Mucosa of rectum (tissue), 2 donors: Measurements from ENCODE around the gene SMO.

ENCODE experiments used
- H3K27ac ChIP-seq, 2 donors: one replicate each; pipeline ENCODE4 v1.7.0; 2013; ENCODE audit warnings: inconsistent platforms in 2 of 2, low read depth in 2 of 2, low read length in 2 of 2
- H3K27me3 ChIP-seq, 2 donors: one replicate each; pipeline ENCODE4 v1.7.0; 2013; ENCODE audit warnings: low read length in 2 of 2; ENCODE audit not compliant: control insufficient read depth in 2 of 2, insufficient read depth in 2 of 2
- H3K36me3 ChIP-seq, 2 donors: one replicate each; pipeline ENCODE4 v1.7.0; 2013; ENCODE audit warnings: low read length in 2 of 2; ENCODE audit not compliant: control insufficient read depth in 2 of 2, insufficient read depth in 2 of 2
- H3K4me1 ChIP-seq, 2 donors: one replicate each; pipeline ENCODE4 v1.7.0; 2013; ENCODE audit warnings: low read length in 2 of 2, mild to moderate bottlenecking in 1 of 2; ENCODE audit not compliant: control insufficient read depth in 2 of 2, insufficient read depth in 2 of 2
- H3K4me3 ChIP-seq, 2 donors: one replicate each; pipeline ENCODE4 v1.7.0; 2013; ENCODE audit warnings: low read length in 2 of 2
- H3K9ac ChIP-seq, 2 donors: one replicate each; pipeline ENCODE4 v1.7.0; 2013; ENCODE audit warnings: low read length in 2 of 2, low read depth in 1 of 2, mild to moderate bottlenecking in 1 of 2
- H3K9me3 ChIP-seq, 2 donors: one replicate each; pipeline ENCODE4 v1.7.0; 2013; ENCODE audit warnings: low read length in 2 of 2; ENCODE audit not compliant: control insufficient read depth in 2 of 2
- donor health status: healthy.
- donor health status: Normal muscosa, but diverticular disease.

The SMO gene

DNA sequence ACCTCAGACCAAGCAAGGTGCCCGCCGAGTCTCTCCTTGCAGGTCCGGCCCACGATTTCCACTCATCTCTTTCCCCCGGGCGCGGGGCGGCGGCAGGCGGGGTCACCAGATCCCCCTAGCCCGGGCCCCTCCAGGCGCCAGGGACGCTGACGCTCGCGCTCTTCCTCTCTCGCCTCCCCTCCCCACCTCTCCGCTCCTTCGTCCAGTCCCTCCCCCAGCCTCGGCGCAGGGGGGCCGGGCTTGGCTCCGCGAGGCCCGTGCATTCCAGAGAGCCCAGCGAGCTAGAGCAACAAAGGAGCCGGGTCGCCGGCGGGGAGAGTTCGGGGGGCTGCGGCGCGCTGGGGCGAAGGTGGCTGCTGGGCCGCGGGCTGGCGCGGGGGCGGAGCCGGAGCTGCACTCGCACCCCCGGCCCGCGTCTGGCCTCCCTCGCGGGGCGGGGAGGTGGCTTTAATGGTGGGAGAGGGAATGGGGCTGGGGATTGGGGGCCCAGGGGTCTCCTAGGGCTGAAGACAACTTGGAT is at the start of gene SMO:
TSS of gene SMO (plus strand) at position 262 of the 520 bp plus-strand sequence. CDS start 519 bp downstream, outside the sequence.
- Histone ChIP-seq H3K9me3 (no peaks in the 10 kb centered on the region), H3K27me3 (peaks cover 14 to 21% of the 10 kb centered on the region in 2 donors), H3K4me3 (peak within 1 kb of the TSS; percentile 44 to 53), H3K27ac (no peak within 1 kb of the TSS), H3K4me1 (peaks cover 2 to 3% of the 10 kb centered on the region in 2 donors), H3K9ac (peak within 1 kb of the TSS in 1 of 2 donors; percentile 30), H3K36me3 (no peaks in the 10 kb centered on the region)

DNA sequence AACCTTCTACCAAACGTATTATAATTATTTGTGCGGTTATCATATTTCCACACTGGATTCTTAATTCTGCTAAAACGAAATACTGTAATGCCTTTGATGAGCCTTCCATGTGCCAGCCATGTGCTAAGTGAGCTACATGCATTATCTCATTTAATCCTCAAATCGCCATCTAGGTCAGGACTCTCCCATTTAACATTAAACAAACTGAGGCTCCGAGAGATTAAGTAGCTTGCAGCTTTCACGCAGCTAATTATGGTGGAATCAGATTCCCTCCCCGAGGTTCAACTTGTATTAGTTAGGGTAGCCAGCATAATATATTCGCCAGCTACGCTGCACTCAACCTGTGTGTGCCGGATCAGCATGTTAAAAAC is 44.7 kb upstream of the SMO start:
- no peak overlapping the region for H3K9ac ChIP-seq
- no peak overlapping the region for H3K27ac ChIP-seq
- no peaks in the 10 kb centered on the region for H3K9me3 ChIP-seq
- peak overlapping the region; percentile 67 to 76 for H3K4me3 ChIP-seq
- H3K4me1 ChIP-seq, result peaks cover 4 to 18% of the 10 kb centered on the region in 2 donors
- peaks cover 2 to 8% of the 10 kb centered on the region in 2 donors for H3K27me3 ChIP-seq
- H3K36me3 ChIP-seq, result no peaks in the 10 kb centered on the region

DNA sequence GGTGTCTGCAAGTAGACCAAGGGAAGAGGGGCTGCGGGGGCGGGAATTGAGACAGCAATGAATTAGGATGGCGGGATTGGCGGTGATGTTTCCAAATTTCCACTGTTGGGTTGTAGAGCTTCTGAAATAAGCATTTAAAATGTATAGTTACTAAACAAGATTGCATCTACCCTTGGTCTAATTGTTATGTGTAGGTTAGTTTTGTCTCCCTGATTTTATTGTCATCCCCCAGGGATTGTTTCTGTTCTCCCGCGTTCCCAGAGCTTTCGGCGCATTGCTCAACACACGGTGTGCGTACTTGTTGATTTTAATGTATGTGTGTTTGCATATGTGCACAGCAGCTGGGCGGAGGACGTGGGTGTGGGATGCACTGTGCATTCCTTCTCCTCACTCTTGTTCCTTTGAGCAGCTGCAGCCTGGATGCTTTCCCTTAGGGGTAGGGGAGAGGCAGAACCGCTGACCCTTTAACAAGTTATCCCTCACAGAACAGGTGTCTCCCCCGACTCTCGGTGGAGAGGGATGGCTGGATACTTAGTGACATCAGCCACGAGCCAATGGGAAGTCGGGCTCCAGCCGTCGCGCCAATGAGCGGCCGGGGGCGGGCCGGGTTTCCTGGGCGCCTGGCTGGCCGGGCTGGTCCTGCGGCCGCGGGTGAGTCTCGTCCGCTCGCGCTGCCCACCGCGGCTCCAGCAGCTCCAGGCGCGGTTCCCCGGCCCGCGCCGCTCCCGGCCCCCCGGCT is 44.2 kb upstream of the SMO start, which contains the start of gene TSPAN33:
TSS of gene TSPAN33 (plus strand) at position 613 of the 739 bp plus-strand sequence. CDS start 274 bp downstream, outside the sequence.
- Histone ChIP-seq H3K27me3 (peaks cover 2 to 8% of the 10 kb centered on the region in 2 donors), H3K4me1 (peaks cover 4 to 18% of the 10 kb centered on the region in 2 donors), H3K27ac (peak within 1 kb of the TSS in 1 of 2 donors; percentile 26), H3K9me3 (no peaks in the 10 kb centered on the region), H3K9ac (peak within 1 kb of the TSS; percentile 14 to 49), H3K4me3 (peak within 1 kb of the TSS; percentile 67 to 76), H3K36me3 (no peaks in the 10 kb centered on the region)

DNA sequence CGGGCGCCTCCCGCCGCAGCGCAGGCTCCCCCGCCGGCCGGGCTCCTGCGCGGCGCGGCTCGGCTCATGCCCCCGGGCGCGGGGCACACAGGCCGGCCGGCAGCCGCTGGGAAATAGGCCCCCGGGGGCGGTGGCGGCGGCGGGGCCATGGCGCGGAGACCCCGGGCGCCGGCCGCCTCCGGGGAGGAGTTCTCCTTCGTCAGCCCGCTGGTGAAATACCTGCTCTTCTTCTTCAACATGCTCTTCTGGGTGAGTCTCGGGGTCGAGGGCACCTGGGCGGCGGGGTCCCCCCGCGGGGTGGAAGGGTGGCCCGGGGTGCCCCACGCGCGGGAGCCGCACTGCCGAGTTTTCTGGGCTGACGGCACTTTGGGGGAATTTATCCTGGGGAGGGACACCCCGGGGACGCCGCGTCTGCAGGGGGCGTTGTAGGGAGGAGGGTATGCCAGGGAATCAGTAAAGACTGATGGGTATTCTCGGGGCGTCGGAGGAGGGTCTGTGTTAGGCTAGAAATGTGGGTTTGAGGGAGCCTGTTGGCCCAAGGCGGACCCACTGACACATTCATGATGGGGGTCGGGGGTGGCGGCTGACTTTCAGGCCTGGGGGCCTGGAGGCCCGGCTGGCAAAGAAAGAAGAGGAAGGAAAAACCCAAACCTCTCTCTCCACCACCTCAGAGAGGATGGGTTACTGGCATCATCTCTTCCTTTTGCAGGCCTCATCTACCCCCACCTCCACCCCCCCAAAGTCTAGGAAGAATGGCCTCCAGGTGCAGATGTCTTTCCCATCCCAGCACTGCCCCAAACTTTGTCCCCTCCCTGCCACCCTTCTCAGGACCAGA is 43.4 kb upstream of the SMO start:
- Histone ChIP-seq H3K36me3 (no peaks in the 10 kb centered on the region), H3K9ac (peak overlapping the region; percentile 14 to 49), H3K4me1 (peaks cover 6 to 18% of the 10 kb centered on the region in 2 donors), H3K27ac (peak overlapping the region in 1 of 2 donors; percentile 23), H3K9me3 (no peaks in the 10 kb centered on the region), H3K4me3 (peak overlapping the region; percentile 59 to 67), H3K27me3 (peaks cover 2 to 8% of the 10 kb centered on the region in 2 donors)

DNA sequence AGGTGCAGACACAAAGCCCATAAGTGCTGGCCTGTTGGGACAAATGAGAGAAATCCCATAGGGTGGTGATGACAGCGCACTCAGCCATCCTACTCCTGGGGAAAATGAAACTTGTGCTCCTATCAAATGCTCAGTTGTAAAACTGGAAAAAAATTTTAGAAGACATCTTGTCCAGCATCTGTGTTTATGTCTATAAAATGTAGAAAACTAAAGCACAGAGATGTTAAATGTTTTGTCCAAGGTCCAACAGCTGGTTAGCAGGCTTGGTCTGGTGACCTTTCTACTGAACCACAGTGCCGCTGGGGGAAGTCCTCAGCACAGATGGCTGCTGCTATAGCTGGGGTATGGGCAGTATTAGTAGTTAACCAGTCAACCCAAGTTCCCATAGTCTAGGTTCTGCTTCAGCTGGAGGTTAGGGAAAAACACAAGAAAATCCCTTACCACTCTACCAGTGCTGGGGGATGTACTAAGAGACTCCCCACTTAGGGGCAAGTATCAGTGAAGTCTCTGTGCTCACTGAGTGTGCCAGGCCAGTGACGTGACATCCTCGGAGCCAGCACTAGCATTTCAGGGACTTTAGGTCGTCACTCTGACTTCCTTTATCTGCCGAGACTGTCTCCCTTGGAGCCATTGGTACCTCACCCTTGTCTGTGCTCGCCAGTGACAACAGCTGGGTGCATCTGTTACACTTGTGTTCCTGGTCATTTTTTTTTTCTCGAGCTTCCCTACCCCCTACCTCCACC is 42.0 kb upstream of the SMO start:
- Histone ChIP-seq H3K27me3 (peaks cover 2 to 8% of the 10 kb centered on the region in 2 donors), H3K27ac (peak overlapping the region; percentile 23 to 52), H3K9me3 (no peaks in the 10 kb centered on the region), H3K4me1 (peaks cover 6 to 18% of the 10 kb centered on the region in 2 donors), H3K36me3 (no peaks in the 10 kb centered on the region), H3K4me3 (peak overlapping the region in 1 of 2 donors; percentile 59), H3K9ac (no peak overlapping the region)

DNA sequence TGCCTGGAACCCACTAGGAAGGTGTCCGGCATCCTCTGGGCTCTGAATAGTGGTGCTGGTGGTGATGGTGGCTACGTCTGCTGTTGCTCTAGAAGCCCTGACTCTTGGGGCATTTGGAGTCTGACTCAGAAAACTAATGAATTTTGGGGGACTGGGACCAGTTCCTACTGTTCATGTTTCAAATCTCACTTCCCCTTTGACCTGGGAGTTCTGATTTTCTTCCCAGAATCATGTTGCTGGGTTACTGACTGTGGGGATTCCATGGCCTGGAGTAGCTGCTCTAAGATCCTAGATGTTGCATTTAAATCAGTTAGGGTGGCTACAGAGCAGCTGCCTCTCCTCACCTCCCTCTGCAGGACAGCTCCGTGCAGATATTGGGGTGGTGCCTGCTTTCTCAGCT is 40.7 kb upstream of the SMO start:
- H3K4me3 ChIP-seq, result no peak overlapping the region
- H3K36me3 ChIP-seq, result no peaks in the 10 kb centered on the region
- peaks cover 6 to 18% of the 10 kb centered on the region in 2 donors for H3K4me1 ChIP-seq
- no peak overlapping the region for H3K27ac ChIP-seq
- H3K9ac ChIP-seq, result no peak overlapping the region
- peaks cover 2 to 8% of the 10 kb centered on the region in 2 donors for H3K27me3 ChIP-seq
- no peaks in the 10 kb centered on the region for H3K9me3 ChIP-seq

DNA sequence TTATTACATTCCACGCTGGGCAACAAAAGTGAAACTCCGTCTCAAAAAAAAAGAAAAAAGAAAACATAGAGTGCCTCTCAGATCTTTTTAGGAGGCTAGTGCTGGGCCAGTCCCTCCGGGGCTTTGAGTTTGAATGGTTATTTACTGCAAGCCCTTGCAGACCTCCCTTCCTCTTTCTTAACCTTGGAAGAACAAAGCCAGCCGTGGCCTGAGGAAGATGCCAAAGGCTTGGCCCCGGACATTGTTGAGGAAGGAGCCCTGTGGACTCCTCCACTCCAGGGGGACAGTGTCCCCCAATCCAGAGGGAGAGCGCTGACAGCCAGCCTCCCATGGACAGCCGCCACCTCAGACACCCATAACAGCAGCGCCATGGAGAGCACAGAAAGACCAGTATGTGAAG is 38.9 kb upstream of the SMO start:
- H3K27me3 ChIP-seq, result no peaks in the 10 kb centered on the region
- no peak overlapping the region for H3K9ac ChIP-seq
- no peak overlapping the region for H3K4me3 ChIP-seq
- H3K27ac ChIP-seq, result peak overlapping the region in 1 of 2 donors; percentile 4
- no peaks in the 10 kb centered on the region for H3K9me3 ChIP-seq
- peaks cover 2 to 18% of the 10 kb centered on the region in 2 donors for H3K4me1 ChIP-seq
- H3K36me3 ChIP-seq, result no peaks in the 10 kb centered on the region

DNA sequence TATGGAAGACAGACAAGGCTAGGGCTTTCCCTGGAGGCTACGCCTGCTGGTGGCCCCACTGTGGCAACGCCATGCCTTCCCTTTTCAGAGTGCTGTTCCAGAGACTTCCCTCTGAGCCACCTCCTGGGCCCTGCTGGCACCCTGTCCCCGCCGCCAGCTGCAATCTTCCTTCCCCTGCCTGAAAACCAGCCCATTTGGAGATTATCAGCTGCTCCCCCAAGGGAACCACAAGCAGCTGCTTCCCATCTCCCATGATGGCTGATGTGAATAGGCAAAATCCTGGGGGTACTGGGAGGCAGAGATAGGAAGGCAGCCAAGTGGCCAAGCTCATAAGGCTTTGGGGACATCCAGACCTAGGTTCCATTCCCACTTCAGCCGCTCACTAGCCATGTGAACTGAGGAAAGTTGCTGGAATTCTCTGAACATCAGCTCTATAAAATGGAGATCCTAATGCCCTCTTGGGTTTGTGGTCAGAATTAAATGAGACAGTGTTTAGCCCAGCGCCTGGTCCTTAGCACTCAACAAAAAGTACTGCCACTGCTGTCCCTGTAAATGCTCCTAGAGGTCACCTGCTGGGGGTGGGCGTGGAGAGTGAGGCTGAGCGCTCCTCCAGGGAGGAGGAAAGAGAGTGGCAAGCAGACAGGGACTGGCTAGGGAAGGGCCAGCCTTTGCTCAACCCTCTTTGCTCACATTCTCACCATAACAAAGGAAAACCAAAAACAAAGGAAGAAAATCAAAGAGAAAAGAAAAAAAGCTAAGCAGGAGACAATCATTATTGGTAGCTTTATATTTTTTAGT is 38.0 kb upstream of the SMO start:
- Histone ChIP-seq H3K4me3 (no peak overlapping the region), H3K9me3 (no peaks in the 10 kb centered on the region), H3K27ac (no peak overlapping the region), H3K27me3 (no peaks in the 10 kb centered on the region), H3K9ac (no peak overlapping the region), H3K36me3 (no peaks in the 10 kb centered on the region), H3K4me1 (peaks cover 2 to 15% of the 10 kb centered on the region in 2 donors)

DNA sequence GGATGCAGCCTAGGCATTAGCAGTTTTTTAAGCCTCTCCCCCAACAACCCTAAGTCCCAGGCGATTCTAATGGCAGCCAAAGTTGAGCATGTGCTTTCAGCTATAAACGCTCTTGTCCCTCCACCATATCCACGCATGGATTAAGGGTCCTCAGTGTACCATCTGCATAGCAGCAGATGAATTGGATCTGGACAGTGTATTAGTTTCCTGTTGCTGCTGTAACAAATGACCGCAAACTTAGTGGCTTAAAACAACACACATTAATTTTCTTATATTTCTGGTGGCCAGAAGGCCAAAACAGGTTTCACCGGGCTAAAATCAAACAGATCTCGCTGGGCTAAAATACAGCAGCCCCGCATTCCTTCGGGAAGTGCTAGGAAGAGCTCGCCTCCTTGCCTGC is 30.8 kb upstream of the SMO start:
- H3K27me3 ChIP-seq, result peaks cover 0 to 1% of the 10 kb centered on the region in 2 donors
- no peaks in the 10 kb centered on the region for H3K4me1 ChIP-seq
- no peak overlapping the region for H3K4me3 ChIP-seq
- no peak overlapping the region for H3K27ac ChIP-seq
- H3K36me3 ChIP-seq, result peaks cover 0 to 2% of the 10 kb centered on the region in 2 donors
- no peak overlapping the region for H3K9ac ChIP-seq
- no peaks in the 10 kb centered on the region for H3K9me3 ChIP-seq
